Naive thymus-derived CD8-positive, alpha-beta T cell (primary cell): ENCODE data around the gene LCA5L. TPM values are rescaled to one million over a fixed set of nuclear protein-coding genes. Genes with fewer than 3 reads are reported as not detected.
"Not testable (repeated sequence)": the region's sequence is repeated elsewhere in the genome, so short reads cannot be mapped to it uniquely, and the experiment has no call there.

Experiments used
- ATAC-seq, 2 donors: fragments of 150-1000 bp; cut with Tn5 transposase in 1 of 2; sonication (Bioruptor Pico), chemical (Tn5 transposase) in 1 of 2; 1 replicate in 1 of 2; 2 replicates in 1 of 2; pipeline ENCODE4 v1.10.0; 2021; ENCODE audit warnings: mild to moderate bottlenecking in 2 of 2, moderate library complexity in 2 of 2
- POLR2A ChIA-PET: fragments of 350-600 bp; sonication (Branson Sonifier 250); formaldehyde crosslinking; loops from one replicate; lab custom pipeline; 2021; ENCODE audit warnings: antibody characterized with exemption; lab: Charles Lee
- DNase-seq, 10 donors: peaks; one replicate each; pipeline versions ENCODE4 v3.0.0 to v3.0.0-alpha.2; 2020 to 2022
- H3K27ac Mint-ChIP-seq, 10 donors: one replicate each; pipeline ENCODE4 v1.8.0; 2020 to 2022; ENCODE audit warnings: mild to moderate bottlenecking in 10 of 10, mixed read lengths in 10 of 10, moderate library complexity in 4 of 10, inconsistent platforms in 1 of 10
- H3K27me3 Mint-ChIP-seq, 5 donors: one replicate each; pipeline ENCODE4 v1.8.0; 2021 to 2022; ENCODE audit warnings: mixed read lengths in 5 of 5
- H3K36me3 Mint-ChIP-seq, 3 donors: one replicate each; pipeline ENCODE4 v1.8.0; 2020 to 2022; ENCODE audit warnings: mixed read lengths in 3 of 3, mild to moderate bottlenecking in 2 of 3, inconsistent platforms in 1 of 3
- H3K4me1 Mint-ChIP-seq, 4 donors: one replicate each; pipeline ENCODE4 v1.8.0; 2021 to 2022; ENCODE audit warnings: mixed read lengths in 4 of 4
- H3K4me3 Mint-ChIP-seq, 10 donors: one replicate each; pipeline ENCODE4 v1.8.0; 2020 to 2022; ENCODE audit warnings: mild to moderate bottlenecking in 10 of 10, mixed read lengths in 10 of 10, moderate library complexity in 6 of 10, inconsistent platforms in 1 of 10
- H3K9me3 Mint-ChIP-seq, 9 donors: one replicate each; pipeline ENCODE4 v1.8.0; 2020 to 2022; ENCODE audit warnings: mixed read lengths in 9 of 9, mild to moderate bottlenecking in 3 of 9, inconsistent platforms in 1 of 9, moderate library complexity in 1 of 9
- polyA plus RNA-seq, 3 donors: library from polyadenylated mRNA; unstranded; fragments of 300-500 nt; fragmentation: Illumina TruSeq; gene quantifications; one replicate each; pipeline ENCODE4 v1.2.3, GENCODE V29; 2021
- total RNA-seq, 8 experiments: library from RNA in 2 of 8; stranded (reverse) in 2 of 8; gene quantifications; one replicate each; pipeline ENCODE4 v1.2.3 and lab custom pipeline; 2021 to 2026

Gene LCA5L
- total and polyA plus RNA-seq, 5 experiments from 2014 or later: 0.23 to 0.95 (median 0.77) TPM; not detected in 2

DNA sequence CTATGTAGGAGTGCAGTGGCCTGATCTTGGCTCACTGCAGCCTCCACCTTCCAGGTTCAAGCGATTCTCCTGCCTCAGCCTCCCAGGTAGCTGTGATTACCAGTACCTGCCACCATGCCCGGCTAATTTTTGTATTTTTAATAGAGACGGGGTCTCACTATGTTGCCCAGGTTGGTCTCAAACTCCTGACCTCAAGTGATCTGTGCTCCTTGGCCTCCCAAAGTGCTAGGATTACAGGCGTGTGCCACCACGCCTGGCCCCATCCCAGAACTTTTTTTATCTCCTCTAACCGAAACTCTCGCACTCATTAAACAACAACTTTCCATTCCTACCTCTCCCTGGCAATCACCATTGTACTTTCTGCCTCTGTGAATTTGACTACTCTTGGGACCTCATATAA is 63.5 kb downstream of the LCA5L start:
- not testable (repeated sequence) for ATAC-seq, H3K27me3 Mint-ChIP-seq, H3K36me3 Mint-ChIP-seq, DNase-seq, H3K9me3 Mint-ChIP-seq
- H3K4me1 Mint-ChIP-seq: peaks cover 9 to 40% (median 31%) of the 10 kb centered on the region in 4 donors
- H3K4me3 Mint-ChIP-seq: peak overlapping the region; percentile 0 to 91 (median 42)
- POLR2A ChIA-PET: interaction anchor here (2.8 kb wide), 1 partner anchor 69 kb away, joined by 19 read pairs; the partner anchor contains the start of gene BRWD1
- peak overlapping the region; percentile 5 to 97 (median 69) for H3K27ac Mint-ChIP-seq

DNA sequence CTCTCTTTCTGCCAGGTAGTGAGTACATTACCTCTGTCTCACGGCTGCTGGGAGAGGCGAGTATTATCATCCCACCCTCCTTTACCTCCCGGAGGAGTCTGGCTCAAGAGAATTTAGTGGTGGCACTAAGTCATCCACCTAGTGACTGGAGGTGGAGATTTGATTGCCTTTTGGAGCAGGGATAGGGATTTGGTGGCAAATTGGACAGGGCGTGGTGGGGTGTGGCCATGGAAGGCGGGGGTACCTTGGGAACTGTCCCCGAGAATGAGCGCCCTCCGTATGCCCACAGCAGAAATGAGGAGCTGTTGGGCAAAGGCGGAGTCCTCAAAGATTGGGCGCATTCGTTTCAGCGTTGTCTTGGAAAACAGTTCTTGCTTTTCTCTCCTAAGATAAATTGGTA is 64.6 kb downstream of the LCA5L start:
- peak overlapping the region; percentile 28 to 98 (median 94) for H3K27ac Mint-ChIP-seq
- H3K4me1 Mint-ChIP-seq: peaks cover 9 to 32% (median 28%) of the 10 kb centered on the region in 4 donors
- H3K9me3 Mint-ChIP-seq: no peaks in the 10 kb centered on the region
- peak in 1 of 10 donors; percentile 16 for DNase-seq
- ATAC-seq: peak in 1 of 2 donors; percentile 0
- peak overlapping the region; percentile 90 to 96 (median 92) for H3K4me3 Mint-ChIP-seq
- POLR2A ChIA-PET: interaction anchor here (1.2 to 2.8 kb wide), 3 partner anchors 31 to 68 kb away, joined by 5 to 19 read pairs (median 6); partner anchors contain the start of genes BRWD1 and HMGN1
- H3K36me3 Mint-ChIP-seq: peaks cover 0 to 2% (median 0%) of the 10 kb centered on the region in 3 donors
- H3K27me3 Mint-ChIP-seq: peaks cover 0 to 6% (median 0%) of the 10 kb centered on the region in 5 donors

DNA sequence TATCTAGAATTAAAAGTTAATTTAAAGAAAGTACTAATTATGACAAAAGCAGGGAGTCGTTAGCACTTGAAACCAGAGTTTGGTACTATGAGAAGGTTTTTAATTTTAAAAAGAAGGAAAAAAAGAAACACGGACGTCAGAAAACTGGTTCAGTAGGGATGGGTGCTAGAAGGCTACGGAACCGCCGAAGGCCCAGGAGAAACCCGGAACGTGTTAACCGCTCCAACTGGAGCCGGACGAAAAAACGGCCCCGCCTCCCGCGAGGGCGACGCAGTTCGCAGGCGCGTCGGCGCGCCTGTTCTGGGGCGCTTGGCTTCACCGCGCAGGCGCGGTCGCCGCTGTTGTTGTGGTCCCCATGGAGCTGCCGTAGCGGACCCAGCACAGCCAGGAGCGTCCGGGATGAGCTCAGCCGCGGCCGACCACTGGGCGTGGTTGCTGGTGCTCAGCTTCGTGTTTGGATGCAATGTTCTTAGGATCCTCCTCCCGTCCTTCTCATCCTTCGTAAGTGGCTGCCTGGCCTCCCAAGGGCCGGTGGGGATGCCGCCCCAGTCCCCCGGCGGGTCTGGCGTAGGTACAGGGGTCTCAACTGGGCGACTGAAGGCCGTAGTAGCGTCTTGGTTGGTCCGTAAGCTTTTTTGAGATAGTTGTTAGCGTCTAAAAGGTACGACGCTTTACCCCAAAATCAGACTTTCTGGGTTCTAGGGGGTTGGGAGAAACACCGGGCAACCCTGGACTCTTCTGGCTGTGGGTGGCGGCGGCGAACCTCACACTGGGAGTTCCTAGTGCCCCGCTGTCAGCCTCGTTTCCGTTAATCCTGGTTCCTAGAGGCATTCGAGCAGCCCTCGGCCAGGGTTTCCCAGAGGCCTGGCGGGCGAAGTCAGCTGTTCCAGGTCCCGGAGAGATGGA is 65.3 kb downstream of the LCA5L start:
- peak overlapping the region; percentile 28 to 98 (median 94) for H3K27ac Mint-ChIP-seq
- peaks cover 6 to 28% (median 25%) of the 10 kb centered on the region in 4 donors for H3K4me1 Mint-ChIP-seq
- peak; percentile 78 to 95 (median 86) for DNase-seq
- POLR2A ChIA-PET: interaction anchor here (0.6 to 2.8 kb wide), 4 partner anchors 30 to 67 kb away, joined by 3 to 19 read pairs (median 6); partner anchors contain the start of genes BRWD1 and HMGN1
- ATAC-seq: peak; percentile 95 to 96
- peaks cover 0 to 6% (median 0%) of the 10 kb centered on the region in 5 donors for H3K27me3 Mint-ChIP-seq
- peaks cover 0 to 2% (median 0%) of the 10 kb centered on the region in 3 donors for H3K36me3 Mint-ChIP-seq
- peak overlapping the region; percentile 90 to 96 (median 92) for H3K4me3 Mint-ChIP-seq
- H3K9me3 Mint-ChIP-seq: no peaks in the 10 kb centered on the region

DNA sequence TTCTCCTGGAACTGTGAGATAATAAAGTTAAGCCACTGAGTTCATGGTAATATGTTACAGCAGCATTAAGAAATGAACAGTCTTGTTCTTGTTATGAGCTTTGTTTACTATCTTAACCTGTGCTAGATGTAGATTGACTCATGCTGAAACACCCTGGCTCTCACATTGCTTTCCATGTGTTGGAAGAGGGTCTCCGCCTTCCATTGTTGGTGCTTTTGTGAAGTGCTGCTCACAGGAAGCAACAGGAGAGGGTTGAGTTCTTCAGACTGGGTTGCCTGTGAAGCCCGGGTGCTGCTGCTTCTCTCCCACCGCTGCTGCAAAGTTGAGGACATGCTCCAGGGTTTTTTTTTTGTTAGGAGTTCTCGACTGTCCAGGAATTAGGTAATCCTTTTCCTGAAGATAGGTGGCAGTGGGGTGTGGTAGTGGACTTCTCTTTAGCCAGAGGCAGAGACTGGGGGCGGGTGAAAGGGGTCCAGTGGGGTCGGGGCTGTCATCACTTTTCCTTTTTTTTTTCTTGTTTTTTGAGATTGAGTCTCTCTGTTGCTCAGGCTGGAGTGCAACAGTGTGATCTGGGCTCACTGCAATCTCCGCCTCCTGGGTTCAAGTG is 68.0 kb downstream of the LCA5L start:
- peaks cover 0 to 2% (median 0%) of the 10 kb centered on the region in 3 donors for H3K36me3 Mint-ChIP-seq

DNA sequence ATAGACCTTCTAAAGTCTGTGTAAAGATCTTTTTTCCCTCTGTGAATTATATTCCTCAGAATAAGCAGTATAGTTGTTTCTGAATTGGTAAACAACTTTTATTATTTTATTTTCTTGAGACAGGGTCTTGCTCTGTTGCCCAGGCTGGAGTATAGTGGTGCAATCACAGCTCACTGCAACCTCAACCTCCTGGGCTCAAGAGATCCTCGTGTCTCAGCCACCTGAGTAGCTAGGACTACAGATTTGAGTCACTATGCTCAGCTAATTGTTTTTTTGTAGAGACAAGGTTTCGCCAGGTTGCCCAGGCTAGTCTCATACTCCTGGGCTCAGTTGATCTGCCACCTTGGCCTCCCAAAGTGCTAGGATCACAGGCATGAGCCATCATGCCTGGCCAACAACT is 70.1 kb downstream of the LCA5L start:
- Mint-ChIP-seq H3K4me3 (no peak overlapping the region), H3K27me3 (peaks cover 0 to 8% (median 0%) of the 10 kb centered on the region in 5 donors), H3K27ac (no peak overlapping the region), H3K36me3 (no peaks in the 10 kb centered on the region), H3K4me1 (peaks cover 0 to 8% (median 2%) of the 10 kb centered on the region in 4 donors), H3K9me3 (no peaks in the 10 kb centered on the region)
- ATAC-seq: no peak
- POLR2A ChIA-PET: no interaction called here
- DNase-seq: no peak

More for the DNA sequence above, 68.0 kb downstream of the LCA5L start:
- DNase-seq (no peak), ATAC-seq (no peak)
- Mint-ChIP-seq H3K27me3 (peaks cover 0 to 8% (median 0%) of the 10 kb centered on the region in 5 donors), H3K9me3 (no peaks in the 10 kb centered on the region), H3K4me1 (peaks cover 6 to 23% (median 18%) of the 10 kb centered on the region in 4 donors), H3K4me3 (no peak overlapping the region), H3K27ac (peak overlapping the region in 2 of 10 donors; percentile 20 to 81)
- POLR2A ChIA-PET: no interaction called here

DNA sequence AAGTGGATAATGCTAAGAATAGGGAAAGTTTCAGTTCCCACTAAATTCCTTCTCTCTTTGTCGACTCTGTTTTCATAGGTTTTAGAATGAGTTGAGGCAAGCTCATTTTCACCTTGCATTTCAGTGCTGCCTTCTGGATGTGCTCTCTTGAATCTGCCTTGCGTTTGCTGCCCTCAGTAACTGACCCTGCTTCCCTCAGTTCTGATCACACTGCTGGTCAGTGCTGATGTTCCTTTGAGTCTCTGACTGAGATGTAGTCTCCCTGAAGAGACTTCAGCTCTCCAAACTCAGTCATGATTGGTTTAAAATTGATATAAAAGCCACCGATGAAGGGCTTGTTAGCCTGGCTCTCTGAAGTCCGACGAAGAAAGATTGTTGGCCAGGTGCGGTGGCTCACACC is 71.5 kb downstream of the LCA5L start:
- peaks cover 0 to 7% (median 1%) of the 10 kb centered on the region in 4 donors for H3K4me1 Mint-ChIP-seq
- no peaks in the 10 kb centered on the region for H3K36me3 Mint-ChIP-seq
- H3K27me3 Mint-ChIP-seq: peaks cover 0 to 8% (median 0%) of the 10 kb centered on the region in 5 donors
- POLR2A ChIA-PET: interaction anchor here (1.5 kb wide), 1 partner anchor 11 kb away, joined by 3 read pairs; no protein-coding TSS in a partner anchor
- H3K9me3 Mint-ChIP-seq: no peaks in the 10 kb centered on the region
- no peak overlapping the region for H3K4me3 Mint-ChIP-seq
- no peak for DNase-seq
- H3K27ac Mint-ChIP-seq: no peak overlapping the region
- no peak for ATAC-seq

DNA sequence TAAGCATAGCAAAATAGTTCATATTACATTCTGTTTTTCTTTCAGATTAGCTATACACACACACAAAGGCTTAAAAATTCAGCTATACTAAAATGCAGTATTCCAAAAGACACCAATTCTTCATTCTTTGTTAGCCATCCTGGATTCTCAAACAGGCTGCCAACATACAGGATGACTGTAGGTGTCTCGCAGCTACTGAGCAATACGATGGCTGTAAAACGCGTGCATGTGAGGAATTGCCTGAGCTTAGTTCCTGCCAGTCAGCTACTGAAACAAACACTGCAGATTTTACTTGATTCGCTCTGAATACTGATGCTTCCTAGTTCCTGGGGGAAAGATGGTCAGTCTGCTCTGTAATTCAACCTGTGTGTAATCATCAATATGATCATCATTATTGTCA is 71.9 kb downstream of the LCA5L start:
- DNase-seq: peak in 3 of 10 donors; percentile 14 to 31 (median 20)
- Mint-ChIP-seq H3K27ac (peak overlapping the region in 1 of 10 donors; percentile 56), H3K9me3 (no peaks in the 10 kb centered on the region), H3K4me1 (peaks cover 0 to 7% (median 1%) of the 10 kb centered on the region in 4 donors), H3K27me3 (peaks cover 0 to 8% (median 0%) of the 10 kb centered on the region in 5 donors), H3K4me3 (no peak overlapping the region), H3K36me3 (no peaks in the 10 kb centered on the region)
- ATAC-seq: peak; percentile 77 to 78
- POLR2A ChIA-PET: interaction anchor here (1.5 kb wide), 1 partner anchor 12 kb away, joined by 3 read pairs; no protein-coding TSS in a partner anchor

DNA sequence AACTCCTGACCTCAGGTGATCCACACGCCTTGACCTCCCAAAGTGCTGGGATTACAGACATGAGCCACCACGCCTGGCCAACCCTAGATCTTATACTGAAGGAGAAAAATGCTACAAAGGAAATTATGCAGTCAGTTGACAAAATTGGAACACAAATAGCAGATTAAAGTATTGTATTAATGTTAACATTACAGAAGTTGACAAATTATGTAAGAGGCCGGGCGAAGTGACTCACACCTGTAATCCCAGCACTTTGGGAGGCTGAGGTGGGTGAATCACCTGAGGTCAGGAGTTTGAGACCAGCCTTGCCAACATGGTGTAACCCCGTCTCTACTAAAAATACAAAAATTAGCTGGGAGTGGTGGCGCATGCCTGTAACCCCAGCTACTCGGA is 75.7 kb downstream of the LCA5L start:
- POLR2A ChIA-PET: interaction anchor here (1.1 kb wide), 1 partner anchor 56 kb away, joined by 3 read pairs; no protein-coding TSS in a partner anchor
- ATAC-seq, H3K9me3 Mint-ChIP-seq, DNase-seq, H3K36me3 Mint-ChIP-seq, H3K27ac Mint-ChIP-seq, H3K27me3 Mint-ChIP-seq, H3K4me3 Mint-ChIP-seq, H3K4me1 Mint-ChIP-seq: not testable (repeated sequence)

DNA sequence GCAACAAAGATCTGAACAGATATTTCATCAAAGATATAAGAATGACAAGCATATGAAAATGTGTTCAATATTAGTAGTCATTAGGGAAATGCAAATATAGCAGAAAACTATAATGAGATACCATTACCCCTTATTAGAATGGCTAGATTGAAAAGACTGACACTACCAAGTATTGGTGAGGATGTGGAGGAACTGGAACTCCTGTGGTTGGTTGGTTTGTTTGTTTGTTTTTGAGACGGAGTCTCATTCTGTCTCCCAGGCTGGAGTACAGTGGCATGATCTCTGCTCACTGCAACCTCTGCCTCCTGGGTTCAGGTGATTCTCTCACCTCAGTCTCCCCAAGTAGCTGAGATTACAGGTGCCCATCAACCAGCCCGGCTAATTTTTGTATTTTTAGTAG is 77.8 kb downstream of the LCA5L start:
- POLR2A ChIA-PET: no interaction called here
- DNase-seq (no peak), ATAC-seq (no peak)
- peaks cover 0 to 4% (median 0%) of the 10 kb centered on the region in 4 donors for H3K4me1 Mint-ChIP-seq
- peaks cover 0 to 4% (median under 1%) of the 10 kb centered on the region in 5 donors for H3K27me3 Mint-ChIP-seq
- no peak overlapping the region for H3K4me3 Mint-ChIP-seq
- H3K36me3 Mint-ChIP-seq: no peaks in the 10 kb centered on the region
- H3K9me3 Mint-ChIP-seq: no peaks in the 10 kb centered on the region
- no peak overlapping the region for H3K27ac Mint-ChIP-seq

DNA sequence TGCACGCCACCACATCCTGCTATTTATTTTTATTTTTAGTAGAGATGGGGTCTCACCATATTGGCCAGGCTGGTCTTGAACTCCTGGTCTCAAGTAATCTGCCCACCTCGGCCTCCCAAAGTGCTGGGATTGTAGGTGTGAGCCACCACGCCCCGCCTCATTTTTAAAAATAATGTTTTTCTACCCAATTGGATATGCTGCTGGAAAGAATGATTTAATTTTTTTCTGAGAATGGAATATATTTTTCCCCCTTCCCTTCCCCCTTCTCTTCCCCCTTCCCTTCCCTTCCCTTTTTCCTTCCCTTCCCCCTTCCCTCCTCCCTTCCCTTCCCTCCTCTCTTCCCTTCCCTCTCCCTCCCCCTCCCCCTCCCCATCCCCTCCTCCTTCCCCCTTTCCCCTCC is 79.0 kb downstream of the LCA5L start:
- H3K27ac Mint-ChIP-seq: no peak overlapping the region
- no peaks in the 10 kb centered on the region for H3K36me3 Mint-ChIP-seq
- DNase-seq: no peak
- no peak for ATAC-seq
- no peak overlapping the region for H3K4me3 Mint-ChIP-seq
- H3K27me3 Mint-ChIP-seq: peaks cover 1 to 11% (median 8%) of the 10 kb centered on the region in 5 donors
- H3K4me1 Mint-ChIP-seq: peaks cover 0 to 4% (median 0%) of the 10 kb centered on the region in 4 donors
- POLR2A ChIA-PET: no interaction called here
- H3K9me3 Mint-ChIP-seq: no peaks in the 10 kb centered on the region

DNA sequence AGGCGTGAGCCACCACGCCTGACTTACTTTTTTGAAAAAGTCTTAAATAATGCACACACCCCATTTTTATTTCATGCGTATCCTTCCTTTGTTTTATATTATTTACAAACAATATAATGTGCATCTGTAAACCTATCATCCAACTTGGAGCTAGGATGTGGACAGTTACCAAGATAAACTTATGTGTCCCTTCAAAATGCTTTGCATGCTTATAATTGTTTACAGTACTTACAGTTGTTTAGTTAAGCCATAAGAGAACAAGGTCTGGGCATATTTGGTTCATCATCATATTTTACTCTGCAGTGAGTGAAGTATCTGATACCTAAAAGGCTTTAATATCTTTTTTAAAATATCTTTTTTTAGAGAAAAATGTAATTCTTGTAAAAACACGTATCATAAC is 80.6 kb downstream of the LCA5L start:
- Mint-ChIP-seq H3K27ac (no peak overlapping the region), H3K4me3 (no peak overlapping the region), H3K4me1 (peaks cover 0 to 2% (median 0%) of the 10 kb centered on the region in 4 donors), H3K9me3 (no peaks in the 10 kb centered on the region), H3K27me3 (peaks cover 1 to 11% (median 7%) of the 10 kb centered on the region in 5 donors), H3K36me3 (no peaks in the 10 kb centered on the region)
- POLR2A ChIA-PET: no interaction called here
- DNase-seq (no peak), ATAC-seq (no peak)
